Measurements from ENCODE around the gene MAGI1.

Gene MAGI1

DNA sequence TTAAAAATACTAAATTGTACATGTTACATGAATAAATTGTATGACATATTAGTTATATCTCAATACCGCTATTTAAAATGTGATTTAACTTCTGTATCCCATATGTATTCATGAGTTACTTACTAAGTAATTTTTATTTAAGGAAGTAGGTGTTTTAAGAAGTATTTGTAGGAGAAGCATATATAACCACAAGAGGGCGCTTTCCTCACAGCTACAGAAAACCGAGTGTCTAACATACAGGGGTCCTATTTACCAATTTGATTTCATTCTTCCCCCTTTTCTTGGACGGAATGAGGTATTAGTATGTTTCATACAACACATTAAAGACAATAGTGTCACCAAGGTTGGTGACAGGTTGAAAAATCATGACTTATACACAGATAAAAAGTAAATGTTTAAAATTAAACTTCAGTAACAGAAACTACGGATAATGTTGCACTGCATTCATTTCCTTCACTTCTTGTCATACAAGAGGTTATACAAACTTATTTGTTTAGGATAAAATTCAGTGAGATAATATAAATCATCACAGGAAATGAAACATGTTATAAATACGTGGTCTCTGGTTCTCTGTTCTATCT lies 253.6 kb downstream of the MAGI1 start:
- peak; percentile 65 for DNase-seq

DNA sequence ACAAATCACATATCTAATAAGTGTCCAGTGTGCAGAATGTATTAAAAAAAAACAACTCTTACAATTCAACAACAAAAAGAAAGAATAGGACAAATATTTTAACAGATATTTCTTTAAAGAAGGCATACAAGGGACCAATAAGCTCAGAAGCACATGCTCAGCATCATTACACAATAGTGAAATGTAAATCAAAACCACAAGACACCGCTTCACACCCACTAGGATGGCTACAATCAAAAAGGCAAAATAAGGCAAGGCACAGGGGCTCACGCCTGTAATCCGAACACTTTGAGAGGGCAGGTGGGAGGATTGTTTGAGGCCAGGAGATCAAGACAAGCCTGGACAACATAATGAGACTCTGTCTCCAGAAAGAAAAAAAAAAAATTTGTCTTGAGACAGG lies 255.6 kb downstream of the MAGI1 start:
- no peak for DNase-seq

DNA sequence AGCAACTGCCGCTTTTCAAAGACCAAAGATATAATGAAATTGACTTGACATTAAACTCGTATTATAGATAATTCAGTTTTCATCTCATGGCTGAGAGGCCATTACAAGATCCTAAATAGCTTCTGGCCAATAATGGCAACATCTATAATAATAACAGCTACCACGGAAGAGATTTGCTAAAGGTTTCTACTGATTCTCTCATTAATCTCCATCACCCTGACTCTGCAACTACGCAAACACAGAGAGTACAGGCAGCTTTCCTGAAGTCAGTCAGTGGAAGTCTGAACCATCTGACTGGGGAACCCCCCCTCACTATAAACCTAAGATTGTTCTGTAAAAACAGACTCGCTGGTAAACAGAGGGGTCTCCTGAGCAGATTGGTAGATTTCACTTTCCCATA lies 257.1 kb downstream of the MAGI1 start:
- DNase-seq = no peak

DNA sequence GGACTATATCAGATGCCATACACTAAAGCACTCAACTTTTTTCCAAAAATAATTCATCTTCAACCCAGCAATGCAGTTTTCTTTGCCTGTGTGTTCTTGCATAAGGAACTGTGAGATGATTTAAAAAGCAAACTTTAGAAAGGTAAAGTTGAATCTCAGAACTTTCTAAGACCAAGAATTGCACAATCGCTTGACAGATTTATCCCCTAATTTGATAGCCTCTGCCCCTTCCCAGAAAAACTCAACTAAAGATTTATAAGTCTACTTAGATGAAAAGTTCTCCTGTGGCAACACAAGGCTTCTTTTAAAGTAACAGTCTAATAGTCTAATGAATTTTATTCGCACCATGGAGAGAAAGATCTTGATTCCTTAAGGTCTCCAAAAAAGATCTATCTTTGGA lies 259.3 kb downstream of the MAGI1 start:
- DNase-seq = no peak

DNA sequence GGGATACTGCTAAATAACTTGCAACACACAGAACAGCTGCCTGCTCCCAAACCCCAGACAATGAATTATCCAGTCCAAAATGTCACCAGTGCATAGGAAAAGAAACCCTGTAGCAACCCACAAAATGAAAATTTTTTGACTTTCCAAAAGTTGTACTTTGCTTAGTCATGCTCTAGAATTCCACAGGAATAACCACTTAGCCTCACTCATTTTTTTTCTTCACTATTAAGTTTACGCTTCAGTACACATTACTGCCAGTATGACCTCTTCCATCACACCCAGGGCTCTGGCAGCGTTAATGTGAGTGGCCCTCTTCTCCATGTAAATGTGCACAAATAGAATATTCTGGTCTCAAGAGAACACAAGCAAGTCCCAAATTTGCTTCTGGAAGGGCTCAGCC lies 259.8 kb downstream of the MAGI1 start:
- no peak for DNase-seq

DNA sequence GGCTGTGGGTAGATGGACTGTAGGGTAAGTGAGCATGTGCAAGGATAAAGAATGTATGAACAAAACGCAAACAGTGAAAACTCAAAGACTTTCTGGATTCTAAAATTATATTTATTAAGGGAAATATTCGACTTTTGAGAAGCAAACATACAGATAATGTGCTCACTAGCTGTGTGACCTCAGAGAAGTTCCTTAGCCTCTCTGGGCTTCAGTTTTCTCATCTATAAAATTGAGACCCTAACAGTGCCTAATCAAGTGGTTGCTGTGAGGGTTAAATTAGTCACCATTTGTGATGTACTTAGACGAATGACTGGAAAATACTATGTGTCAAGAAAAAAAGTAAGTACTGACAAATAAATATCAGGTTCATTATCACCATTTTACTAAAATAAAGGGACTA lies 261.7 kb downstream of the MAGI1 start:
- DNase-seq = no peak

DNA sequence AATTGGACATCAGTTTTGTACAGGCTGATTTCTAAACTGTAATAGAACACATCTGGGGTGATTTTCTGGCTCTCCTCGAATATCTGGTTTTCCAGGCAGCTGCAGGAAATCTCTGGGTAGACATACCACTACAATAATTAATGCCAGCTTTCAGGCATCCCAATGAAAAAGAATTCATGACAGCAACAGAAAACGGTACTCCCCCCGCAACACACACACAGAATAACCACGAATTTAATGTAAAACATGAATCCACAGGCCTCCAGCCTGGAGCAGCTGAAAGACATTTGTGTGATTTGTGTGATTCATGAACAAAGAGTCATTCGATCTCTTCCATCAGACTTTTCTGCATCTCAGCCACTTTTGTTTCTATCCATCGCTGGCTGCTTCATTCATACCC lies 262.2 kb downstream of the MAGI1 start:
- no peak for DNase-seq

DNA sequence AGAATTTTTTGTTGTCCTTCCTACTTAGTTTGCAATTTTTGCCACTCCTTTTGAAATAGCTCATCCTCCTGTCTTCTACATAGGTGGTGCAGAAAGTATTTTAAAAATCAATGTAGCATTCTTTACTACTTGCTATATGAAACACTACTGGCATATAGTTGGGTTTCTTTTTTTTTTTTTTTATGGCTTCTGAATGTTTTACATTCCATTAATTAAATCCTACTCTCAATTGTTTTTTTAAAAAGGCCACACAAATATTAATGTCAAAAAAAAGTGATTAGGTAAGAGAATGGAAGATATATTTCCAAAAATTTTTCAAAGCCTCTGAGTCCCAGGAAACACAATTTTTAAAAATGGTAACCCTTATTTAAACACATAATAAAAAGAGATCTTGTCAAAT lies 262.6 kb downstream of the MAGI1 start:
- no peak for DNase-seq

DNA sequence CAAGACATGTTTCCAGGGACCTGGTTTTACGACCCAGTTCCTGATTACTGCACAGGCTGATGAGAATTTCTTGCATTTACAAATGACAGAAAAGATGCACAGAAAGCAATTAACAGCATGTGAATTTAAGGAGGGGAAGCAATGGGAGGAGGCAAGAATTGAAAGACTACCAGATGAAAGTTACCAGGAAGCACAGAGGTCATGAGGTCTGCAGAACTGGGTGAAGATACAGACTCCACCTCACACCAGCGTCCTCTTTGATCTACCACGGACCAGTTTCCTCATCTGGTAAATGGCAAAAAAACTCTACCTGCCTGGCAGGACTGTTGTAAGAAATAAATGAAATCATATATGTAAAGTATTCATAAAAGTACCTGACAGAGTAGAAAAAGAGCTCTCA lies 266.0 kb downstream of the MAGI1 start:
- no peak for DNase-seq

DNA sequence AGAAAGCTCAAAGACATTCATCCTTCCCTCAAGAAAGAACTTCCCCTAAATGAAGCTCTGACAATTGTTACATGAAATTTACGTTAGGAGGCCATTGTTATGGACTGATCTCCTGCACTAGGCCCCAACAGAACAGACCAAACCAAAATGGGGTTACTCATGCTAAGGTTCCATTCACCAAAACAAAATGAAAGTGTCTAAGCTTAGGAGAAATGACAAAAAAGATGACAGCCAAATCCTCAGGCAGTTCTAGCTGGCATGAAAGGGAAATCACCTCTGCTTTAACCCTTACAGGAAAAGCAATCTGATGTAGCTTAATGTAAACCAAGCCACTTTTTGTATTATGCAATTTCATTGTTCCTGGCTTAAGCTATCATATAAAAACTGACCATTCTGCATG lies 271.2 kb downstream of the MAGI1 start:
- DNase-seq = no peak

DNA sequence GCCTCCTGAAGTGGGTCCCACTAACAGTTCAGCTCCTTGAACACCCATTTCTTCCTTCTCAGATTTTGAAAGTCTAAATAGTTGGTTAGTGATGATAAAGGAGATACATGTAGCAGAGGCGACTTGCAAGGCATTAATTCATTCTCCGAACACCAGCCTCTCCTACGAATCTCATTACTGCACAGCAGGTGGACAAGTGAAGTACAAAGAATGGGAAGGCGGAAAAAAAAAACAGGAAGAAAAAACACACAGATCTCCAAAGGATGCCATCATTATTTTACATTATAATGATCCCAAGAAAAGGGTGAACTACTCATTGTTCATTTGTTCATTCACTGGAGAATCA lies 276.5 kb downstream of the MAGI1 start:
- no peak for DNase-seq

DNA sequence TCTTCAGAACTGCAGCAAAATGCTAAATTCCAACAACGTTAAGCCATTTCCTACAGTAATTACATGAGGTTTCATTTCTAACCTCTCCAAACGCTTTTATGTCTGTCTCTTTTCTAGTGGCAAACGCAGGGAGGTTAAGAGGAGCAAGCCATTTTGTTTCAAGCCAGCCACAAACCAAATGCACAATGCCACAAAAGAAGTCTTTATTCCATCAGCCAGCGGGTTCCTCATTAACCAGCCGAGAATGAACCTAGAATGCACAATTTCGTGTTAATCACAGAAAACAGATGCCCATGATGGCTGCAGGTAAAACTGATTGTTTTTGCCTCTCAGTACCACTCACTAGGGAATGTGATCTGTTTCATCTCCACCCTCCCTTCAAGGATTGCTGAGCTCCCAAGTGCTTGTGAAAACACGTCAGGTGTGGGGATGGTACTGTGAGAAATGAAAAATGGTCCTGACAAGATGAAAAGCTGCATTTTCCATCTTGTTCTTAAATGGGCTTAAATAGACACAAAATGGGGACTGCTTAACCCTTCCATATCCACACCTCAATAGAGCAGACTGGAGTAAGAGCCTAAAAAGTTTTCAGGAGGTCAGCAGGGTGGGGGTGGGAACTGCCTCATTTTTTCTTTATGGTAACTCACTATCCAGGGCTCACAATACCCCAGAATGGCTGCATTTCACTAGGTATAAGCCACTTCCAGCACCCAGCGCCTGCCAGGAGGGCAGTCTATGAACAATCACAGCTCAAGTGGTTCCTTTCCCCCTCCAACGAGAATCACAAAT lies 277.1 kb downstream of the MAGI1 start:
- DNase-seq = no peak

DNA sequence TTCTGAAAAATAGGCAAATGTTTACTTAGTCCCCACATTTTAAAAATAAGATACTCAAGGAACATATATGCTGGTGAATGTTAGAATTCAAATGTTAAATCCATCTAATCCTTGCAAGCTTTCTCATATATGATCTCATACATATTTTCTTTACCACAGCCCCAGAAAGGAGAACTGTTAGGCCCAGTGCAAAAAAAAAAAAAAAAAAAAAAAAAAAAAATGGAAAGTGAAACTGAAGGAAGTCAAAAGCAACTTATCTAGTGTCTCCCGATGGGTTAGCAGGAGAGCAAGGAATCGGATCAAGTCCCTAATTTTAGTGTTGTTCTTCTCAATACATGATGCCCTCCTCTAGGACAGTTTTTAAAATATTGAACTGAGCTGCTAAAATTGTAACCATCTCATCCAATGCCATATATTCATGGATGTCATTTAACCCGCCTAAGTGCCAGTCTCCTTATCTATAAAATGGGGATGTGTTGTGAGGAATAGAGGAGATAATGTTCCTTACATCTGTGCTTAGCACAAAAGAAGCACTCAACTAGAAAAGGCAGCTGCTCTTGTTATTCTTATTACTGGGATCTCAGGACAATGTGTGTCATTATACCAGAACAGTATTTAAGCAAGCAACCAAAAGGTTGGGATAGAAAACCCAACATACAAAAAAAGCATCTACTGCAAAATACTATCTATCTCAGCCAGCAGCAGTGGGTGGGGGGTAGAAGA lies 279.7 kb downstream of the MAGI1 start:
- peak; percentile 17 for DNase-seq

DNA sequence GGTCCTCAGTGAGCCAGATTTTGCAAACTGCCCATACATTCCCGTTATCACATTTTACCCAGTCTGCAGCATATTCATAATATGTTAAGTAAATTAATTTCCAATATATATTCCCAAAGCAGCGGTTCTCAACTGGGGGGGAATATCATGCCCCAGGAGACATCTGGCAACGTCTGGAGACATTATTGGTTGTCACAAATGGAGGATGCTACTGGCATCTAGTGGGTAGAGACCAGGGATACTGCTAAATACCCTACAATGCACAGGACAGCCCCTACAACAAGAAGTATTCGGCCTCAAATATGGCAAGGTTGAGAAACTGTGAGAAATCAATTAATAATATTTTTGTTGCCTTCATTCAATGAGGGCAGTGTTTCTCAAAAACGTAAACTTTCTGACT lies 280.3 kb downstream of the MAGI1 start:
- DNase-seq = no peak

DNA sequence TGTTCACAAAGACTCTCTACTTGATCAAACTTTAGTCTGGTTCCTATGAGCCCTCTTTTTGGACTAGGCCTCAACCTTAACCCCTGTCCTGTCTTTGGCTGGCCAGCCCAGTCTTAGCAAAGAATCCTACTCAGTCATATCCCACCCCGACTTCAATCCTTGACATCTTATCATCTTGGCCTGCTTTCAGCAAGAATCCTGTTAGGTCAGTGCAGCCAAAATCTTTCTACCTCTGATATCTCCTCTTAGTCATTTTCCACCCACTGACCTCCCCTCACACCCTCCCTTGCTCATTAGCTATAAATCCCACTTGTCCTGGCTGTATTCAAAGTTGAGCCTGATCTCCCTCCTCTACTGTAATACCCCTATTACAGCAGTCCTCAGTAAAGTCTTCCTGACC lies 286.1 kb downstream of the MAGI1 start:
- no peak for DNase-seq

DNA sequence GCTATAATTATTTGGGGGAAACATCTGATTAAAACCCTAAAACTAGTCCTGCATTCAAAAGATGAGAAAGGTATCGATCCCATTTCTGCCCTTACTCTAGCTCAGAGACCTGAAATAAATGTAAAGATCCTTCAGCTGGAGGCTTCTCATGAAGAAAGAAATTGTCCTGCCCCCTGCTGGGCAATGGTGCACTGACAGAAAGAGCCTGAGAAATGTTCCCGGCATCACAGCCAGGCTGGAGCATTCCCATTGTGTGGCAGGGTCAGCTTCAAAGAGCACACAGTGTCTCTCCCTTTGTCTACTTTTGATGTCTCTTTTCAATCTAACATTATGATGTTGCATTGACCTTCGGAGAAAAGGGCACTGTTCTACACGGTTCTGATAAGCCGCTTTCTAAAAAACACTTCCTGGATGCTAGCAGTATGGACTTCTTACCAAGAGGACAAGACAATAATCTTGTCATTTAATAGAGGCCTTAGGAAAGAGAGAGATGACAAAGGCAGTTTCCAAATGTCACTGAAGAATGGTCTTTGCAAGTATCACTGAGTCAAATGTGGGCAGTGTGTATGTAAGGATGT lies 287.5 kb downstream of the MAGI1 start:
- DNase-seq = peak; percentile 14

DNA sequence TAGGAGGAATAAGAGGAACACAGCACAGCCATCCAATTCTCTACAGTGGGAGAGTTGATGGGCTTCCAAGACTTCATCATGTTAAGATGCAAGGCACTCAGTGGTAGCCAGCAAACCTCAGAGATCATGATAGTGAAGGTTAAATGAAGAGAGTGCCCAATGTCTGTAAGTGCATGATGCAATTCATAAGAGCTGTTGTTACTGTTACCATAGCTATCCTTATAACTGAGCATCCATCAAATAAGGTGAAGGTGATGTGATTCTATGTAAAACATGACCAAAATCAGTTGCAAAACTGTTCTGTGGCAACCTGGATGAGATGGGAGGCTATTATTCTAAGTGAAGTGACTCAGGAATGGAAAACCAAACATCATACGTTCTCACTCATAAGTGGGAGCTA lies 289.7 kb downstream of the MAGI1 start:
- no peak for DNase-seq

DNA sequence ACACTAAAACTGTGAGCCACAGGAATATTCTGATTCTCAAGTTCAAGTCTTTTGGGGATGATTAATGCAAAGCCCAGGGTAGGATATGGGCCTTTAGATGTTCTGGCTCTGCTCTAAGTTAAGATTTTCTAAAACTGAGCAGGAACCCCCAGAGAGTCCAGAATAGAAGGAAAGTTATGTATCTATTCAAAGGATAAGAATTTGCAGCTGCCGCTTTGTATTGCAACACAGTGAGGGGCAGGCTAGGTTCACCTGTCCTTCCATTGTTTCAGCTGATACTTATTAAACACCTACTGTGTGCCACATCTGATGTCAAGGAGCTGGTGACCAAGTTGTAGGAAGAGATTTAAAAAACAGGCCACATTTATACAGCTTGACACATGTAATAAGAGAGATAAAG lies 290.4 kb downstream of the MAGI1 start:
- no peak for DNase-seq

DNA sequence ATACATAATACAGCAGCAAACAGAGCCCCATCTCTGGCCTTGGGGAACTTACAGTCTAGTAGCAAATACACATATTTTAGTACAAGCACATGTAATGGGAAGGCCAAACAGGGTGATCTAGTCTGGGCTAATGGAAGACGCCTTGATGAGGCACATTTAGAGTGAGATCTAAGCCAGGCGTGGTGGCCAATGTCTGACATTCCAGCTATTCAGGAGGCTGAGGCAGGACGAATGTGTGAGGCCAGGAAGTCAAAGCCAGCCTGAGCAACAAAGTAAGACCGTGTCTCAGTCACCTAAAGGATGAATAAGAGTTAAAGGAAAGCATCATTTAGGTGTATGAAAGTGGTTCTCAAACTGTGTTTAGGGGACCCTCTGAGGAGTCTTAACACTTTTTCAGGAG lies 291.9 kb downstream of the MAGI1 start:
- no peak for DNase-seq

DNA sequence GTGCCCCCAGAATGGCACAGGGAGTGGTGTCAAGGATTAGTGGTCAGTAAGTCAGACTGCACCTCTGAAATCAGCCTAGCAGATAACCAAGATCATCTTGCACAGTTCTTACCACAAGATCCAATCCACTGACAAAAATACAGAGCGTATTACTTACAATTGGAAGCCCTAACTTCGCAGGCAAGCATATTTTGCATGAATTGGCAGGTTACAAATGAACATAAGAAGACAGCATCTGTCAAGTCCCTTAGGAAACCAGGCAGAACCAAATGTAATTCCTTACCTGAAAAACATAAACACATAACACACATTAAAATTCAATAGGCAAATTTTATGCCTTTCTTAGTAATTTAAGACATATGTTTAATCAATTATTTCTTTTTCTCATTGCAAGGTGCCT lies 293.4 kb downstream of the MAGI1 start:
- no peak for DNase-seq

DNA sequence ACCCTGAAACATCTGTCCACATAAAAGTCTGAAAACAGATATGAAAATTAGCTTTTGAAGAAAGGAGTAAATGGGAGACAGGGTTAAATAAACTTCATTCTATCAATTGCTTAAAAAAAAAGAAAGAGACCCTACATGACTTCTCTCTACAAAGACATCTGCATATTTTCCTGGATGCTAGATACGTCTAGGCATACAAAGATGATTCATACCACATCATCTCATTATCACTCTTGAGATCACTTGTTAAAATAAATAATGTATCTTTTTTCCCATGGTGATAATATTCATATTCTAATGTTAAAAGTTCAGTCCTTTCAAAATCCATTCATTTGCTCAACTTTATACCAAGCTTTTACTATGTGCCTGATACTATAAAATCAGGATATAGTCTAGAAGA lies 295.8 kb downstream of the MAGI1 start:
- peak; percentile 50 for DNase-seq

DNA sequence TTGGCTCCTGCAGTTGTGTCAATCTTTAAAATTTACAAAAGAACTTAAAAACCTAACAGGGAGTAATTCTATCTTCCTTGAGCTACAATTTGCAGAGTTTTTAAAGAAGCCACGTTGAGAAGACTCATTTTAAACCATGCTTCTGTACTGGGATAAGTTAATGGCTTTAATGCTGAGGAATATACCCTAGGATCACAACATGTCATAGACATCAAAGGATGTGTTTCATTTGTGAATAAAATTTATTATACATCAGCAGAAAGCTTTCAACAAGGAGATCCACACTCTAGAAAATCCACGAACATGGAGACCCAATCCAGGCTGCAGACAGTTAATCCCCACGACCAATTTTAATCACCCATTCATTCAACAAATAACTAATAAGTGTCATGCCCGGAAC lies 297.2 kb downstream of the MAGI1 start:
- DNase-seq = no peak

DNA sequence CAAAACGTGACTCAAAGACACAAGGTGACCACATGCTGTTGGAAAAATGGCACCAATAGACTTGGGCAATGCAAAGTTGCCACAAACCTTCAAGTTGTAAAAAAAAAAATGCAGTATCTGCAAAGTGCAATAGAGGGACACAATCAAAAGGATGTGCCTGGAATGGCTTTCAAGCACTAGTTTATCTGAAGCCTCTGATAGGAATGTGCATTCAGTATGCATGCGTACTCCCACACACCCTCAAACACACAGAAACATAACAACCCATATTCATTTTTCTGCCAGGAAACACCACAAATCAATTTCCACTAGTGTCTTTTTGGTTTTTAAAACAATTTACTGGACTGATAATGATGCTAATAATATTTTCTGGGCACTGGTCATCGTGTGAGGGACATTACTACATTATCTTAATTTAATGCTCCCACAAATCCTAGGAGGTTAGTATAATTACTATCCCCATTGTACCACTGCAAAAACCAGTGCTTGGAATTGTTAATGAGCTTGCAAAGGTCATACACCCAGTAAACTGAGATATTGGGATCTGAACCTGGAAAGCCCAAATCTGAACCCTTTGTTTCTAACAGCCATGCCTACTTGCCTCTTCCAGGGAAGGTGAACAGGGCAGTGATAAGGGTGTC lies 298.7 kb downstream of the MAGI1 start:
- DNase-seq = no peak

DNA sequence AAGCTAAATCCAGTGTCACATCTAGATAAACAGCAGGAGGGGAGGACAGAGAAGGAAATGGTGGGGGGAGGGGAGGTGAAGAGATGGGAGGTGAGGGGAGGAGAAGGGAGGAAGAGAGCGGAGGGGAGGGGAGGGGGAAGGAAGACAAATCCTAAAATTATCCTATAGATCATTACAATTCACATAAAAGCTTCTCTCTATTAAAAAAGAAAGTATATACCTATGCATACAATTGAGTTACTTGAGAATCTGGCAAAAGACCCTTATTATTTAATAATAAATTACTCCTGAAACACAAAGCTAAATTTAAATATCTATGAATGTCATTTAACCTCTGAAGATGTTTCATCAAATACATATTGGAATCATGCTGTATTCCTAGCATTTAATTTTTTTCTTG lies 303.9 kb downstream of the MAGI1 start:
- no peak for DNase-seq
